Body of pancreas (tissue), 4 donors: Measurements from ENCODE around the gene CPT1A. TPM values are rescaled to one million over a fixed set of nuclear protein-coding genes. Genes with fewer than 3 reads are reported as not detected.

Experiments
- ATAC-seq: fragments of 150-250 bp; one replicate; pipeline ENCODE4 v1.9.1; 2016
- DNase-seq, 4 donors: peaks; one replicate each; pipeline ENCODE4 v3.0.0-alpha.2; 2019
- H3K27ac ChIP-seq, 4 donors: fragments of 200-600 bp; sonication (generic); 1 replicate in 3 of 4; 2 replicates in 1 of 4; pipeline versions ENCODE4 v1.5.1 to v1.6.1; 2016 to 2019; ENCODE audit warnings: mild to moderate bottlenecking in 1 of 4, mixed read lengths in 1 of 4, moderate library complexity in 1 of 4
- H3K27me3 ChIP-seq, 2 donors: fragments of 200-600 bp; sonication (generic); one replicate each; pipeline ENCODE4 v1.6.0; 2016; ENCODE audit warnings: mild to moderate bottlenecking in 1 of 2
- H3K36me3 ChIP-seq, 2 donors: fragments of 200-600 bp; sonication (generic); replicated peaks in 1 of 2; 2 replicates each; pipeline ENCODE4 v1.5.1; 2016; ENCODE audit warnings: low read depth in 2 of 2; ENCODE audit not compliant: insufficient read depth in 1 of 2
- H3K4me1 ChIP-seq: fragments of 200-600 bp; sonication (generic); one replicate; pipeline ENCODE4 v1.6.0; 2016
- H3K4me3 ChIP-seq, 2 donors: fragments of 200-600 bp; sonication (generic); 1 replicate in 1 of 2; 2 replicates in 1 of 2; pipeline ENCODE4 v1.5.1; 2016 to 2019
- H3K9me3 ChIP-seq, 3 donors: fragments of 200-600 bp; sonication (generic); 1 replicate in 2 of 3; 2 replicates in 1 of 3; pipeline ENCODE4 v1.5.1; 2016
- POLR2A ChIP-seq, 3 donors: fragments of 450-650 bp; IDR thresholded peaks; one replicate each; pipeline ENCODE4 v1.6.1; 2016; ENCODE audit warnings: antibody characterized with exemption in 3 of 3, mild to moderate bottlenecking in 2 of 3
- WGBS, 2 donors: methylation state at CpG; one replicate each; pipeline ENCODE4 v1.1.5; 2017; 5-methylcytosine and 5-hydroxymethylcytosine counted together
- intact Hi-C: fragments of 100-400 bp; cut with DNase I; formaldehyde crosslinking; loops from one replicate; pipeline ENCODE4 v1.15.1; 2023
- total RNA-seq, 2 donors: library from RNA; depleted of rRNA; stranded (reverse); fragments of >200 nt; gene quantifications; one replicate each; pipeline ENCODE4 v1.1.0, GENCODE V29; 2016
- TF ChIP-seq, protein P1 (sequence below), 7 experiments: fragments of 450-650 bp in 4 of 7; fragments of 200-600 bp in 3 of 7; sonication (generic) in 3 of 7; IDR thresholded peaks; one replicate each; pipeline ENCODE4 v1.5.1; 2016 to 2019; ENCODE audit warnings: antibody characterized with exemption in 7 of 7

The CPT1A gene
- total RNA-seq, 2 donors from 2014 or later = 35.6 to 40.7 TPM

DNA sequence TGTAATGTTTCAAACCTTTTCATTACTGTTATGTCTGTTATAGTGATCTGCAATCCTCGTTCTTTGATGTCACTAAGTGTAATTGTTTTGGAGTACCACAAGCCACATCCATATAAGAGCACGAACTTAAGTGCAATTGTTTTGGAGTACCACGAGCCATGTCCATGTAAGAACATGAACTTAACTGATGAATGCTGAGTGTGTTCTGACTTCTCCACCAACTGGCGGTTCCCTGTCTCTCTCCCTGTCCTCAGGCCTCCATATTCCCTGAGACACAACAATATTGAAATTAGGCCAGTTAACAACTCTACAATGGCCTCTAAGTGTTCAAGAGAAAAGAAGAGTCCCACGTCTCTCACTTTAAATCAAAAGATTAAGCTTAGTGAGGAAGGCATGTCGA lies 113.9 kb downstream of the CPT1A start:
- TF ChIP-seq POLR2A (IDR thresholded peaks at IDR 0.05) = no peak
- TF ChIP-seq, protein P1, sequence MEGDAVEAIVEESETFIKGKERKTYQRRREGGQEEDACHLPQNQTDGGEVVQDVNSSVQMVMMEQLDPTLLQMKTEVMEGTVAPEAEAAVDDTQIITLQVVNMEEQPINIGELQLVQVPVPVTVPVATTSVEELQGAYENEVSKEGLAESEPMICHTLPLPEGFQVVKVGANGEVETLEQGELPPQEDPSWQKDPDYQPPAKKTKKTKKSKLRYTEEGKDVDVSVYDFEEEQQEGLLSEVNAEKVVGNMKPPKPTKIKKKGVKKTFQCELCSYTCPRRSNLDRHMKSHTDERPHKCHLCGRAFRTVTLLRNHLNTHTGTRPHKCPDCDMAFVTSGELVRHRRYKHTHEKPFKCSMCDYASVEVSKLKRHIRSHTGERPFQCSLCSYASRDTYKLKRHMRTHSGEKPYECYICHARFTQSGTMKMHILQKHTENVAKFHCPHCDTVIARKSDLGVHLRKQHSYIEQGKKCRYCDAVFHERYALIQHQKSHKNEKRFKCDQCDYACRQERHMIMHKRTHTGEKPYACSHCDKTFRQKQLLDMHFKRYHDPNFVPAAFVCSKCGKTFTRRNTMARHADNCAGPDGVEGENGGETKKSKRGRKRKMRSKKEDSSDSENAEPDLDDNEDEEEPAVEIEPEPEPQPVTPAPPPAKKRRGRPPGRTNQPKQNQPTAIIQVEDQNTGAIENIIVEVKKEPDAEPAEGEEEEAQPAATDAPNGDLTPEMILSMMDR (IDR thresholded peaks at IDR 0.05) = no peak
- Histone ChIP-seq H3K27me3 (no peaks in the 10 kb centered on the region), H3K36me3 (no peaks in the 10 kb centered on the region), H3K27ac (no peak overlapping the region), H3K4me1 (no peaks in the 10 kb centered on the region), H3K9me3 (no peaks in the 10 kb centered on the region), H3K4me3 (no peak overlapping the region)
- intact Hi-C loops = no loop called here
- DNase-seq = no peak
- ATAC-seq = no peak
- 70 to 79% methylated on average over 6 of the region's 6 CpGs for WGBS, 2 donors

DNA sequence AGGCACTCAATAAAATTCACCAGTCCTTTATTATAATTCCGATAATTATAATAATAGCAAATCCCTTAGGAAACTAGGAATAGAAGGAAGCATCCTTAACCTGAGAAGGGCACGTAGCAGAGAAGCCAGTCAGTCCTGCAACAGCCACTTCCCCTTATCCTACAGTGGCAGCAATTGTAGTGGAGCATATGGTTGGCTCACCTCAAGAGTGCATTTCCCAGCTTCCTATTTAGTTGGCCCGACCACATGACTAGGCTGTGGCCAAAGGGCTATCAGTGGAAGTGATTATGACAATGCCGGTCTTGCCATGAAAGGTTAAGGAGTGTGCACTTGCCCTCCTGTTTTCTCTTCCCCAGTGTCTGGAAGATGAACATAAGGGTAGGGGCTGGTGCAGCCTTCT lies 117.4 kb downstream of the CPT1A start:
- H3K4me1 ChIP-seq = no peaks in the 10 kb centered on the region
- H3K4me3 ChIP-seq = no peak overlapping the region
- TF ChIP-seq POLR2A (IDR thresholded peaks at IDR 0.05) = no peak
- TF ChIP-seq, protein P1 (IDR thresholded peaks at IDR 0.05) = no peak
- intact Hi-C loops = no loop called here
- no peak for ATAC-seq
- H3K9me3 ChIP-seq = no peaks in the 10 kb centered on the region
- no peaks in the 10 kb centered on the region for H3K36me3 ChIP-seq
- 69 to 80% methylated on average over 4 of the region's 4 CpGs for WGBS, 2 donors
- no peaks in the 10 kb centered on the region for H3K27me3 ChIP-seq
- DNase-seq = no peak
- no peak overlapping the region for H3K27ac ChIP-seq

DNA sequence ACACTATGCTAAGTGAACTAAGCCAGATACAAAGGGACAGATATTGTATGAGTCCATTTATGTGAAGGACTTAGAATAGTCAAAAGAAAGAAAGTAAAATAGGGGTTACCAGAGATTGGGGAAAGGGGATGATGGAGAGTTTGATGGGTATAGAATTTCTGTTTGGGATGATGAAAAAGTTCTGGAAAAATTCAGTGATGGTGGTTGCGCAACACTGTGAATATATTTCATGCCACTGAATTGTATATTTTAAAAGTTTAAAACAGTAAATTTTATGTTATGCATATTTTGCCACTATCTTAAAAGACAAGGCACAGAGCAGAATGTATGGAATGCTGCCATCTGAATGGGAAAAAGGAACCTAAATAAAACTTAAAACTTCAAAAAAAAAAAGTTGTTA lies 119.6 kb downstream of the CPT1A start:
- TF ChIP-seq, protein P1 (IDR thresholded peaks at IDR 0.05) = no peak
- TF ChIP-seq POLR2A (IDR thresholded peaks at IDR 0.05) = no peak
- no peak for DNase-seq
- WGBS, 2 donors = 97 to 98% methylated on average over 1 of the region's 1 CpG
- no peaks in the 10 kb centered on the region for H3K27me3 ChIP-seq
- intact Hi-C loops = no loop called here
- H3K36me3 ChIP-seq = no peaks in the 10 kb centered on the region
- no peak overlapping the region for H3K4me3 ChIP-seq
- no peaks in the 10 kb centered on the region for H3K4me1 ChIP-seq
- H3K27ac ChIP-seq = no peak overlapping the region
- no peak for ATAC-seq
- no peaks in the 10 kb centered on the region for H3K9me3 ChIP-seq

DNA sequence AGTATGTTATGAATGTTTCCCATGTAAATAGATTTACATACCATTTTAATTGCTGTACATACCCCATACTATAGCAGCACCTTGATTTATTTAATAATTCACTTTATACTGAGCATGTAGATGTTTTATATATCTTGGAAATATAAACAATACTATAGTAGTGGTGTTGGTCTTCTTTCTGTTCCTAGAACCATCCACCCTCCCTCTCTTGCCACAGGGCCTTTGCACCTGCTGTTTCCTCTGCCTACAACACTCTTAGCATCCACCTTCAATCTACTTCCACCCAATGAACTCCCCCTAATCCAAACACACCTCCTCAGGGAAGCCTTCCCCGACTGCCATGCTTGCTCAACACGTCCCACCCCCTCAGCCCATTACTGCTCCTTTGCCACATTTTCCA lies 120.6 kb downstream of the CPT1A start:
- Histone ChIP-seq H3K4me1 (no peaks in the 10 kb centered on the region), H3K27me3 (no peaks in the 10 kb centered on the region), H3K36me3 (no peaks in the 10 kb centered on the region), H3K27ac (no peak overlapping the region), H3K4me3 (no peak overlapping the region), H3K9me3 (no peaks in the 10 kb centered on the region)
- intact Hi-C loops = no loop called here
- ATAC-seq (no peak), DNase-seq (no peak)
- WGBS, 2 donors = 89 to 91% methylated on average over 2 of the region's 2 CpGs
- TF ChIP-seq, protein P1 (IDR thresholded peaks at IDR 0.05) = no peak
- TF ChIP-seq POLR2A (IDR thresholded peaks at IDR 0.05) = no peak

DNA sequence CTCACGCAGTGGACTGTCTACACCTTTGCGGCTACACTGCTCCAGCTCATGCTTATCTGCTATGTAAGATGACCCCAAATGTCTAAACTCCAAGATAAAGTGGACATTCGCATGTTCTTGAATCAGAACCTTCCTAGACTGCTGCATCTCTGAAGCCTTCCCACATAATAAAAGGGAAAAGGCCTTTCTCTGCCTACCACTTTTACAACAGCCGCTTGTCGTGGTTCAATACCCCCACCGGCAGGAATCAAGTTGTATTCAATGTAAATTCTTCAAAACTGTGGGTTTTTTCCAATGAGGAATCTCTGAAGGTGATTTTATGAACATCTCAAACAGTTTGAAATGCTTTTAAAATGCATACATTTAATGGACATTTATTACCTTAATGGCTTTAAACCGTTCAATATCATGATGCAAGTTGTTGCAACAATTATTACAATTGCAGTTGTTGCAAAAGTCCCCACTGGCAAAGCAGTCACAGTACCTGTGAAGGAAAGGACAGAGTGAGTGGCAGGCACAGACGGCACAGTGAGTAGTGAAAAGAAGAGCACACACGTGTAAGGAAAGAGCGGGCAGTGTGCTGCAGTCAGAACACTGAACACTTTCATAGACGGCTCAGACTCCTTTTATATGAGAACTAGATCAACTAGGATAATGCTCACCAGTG lies 126.1 kb downstream of the CPT1A start:
- TF ChIP-seq, protein P1 (IDR thresholded peaks at IDR 0.05) = no peak
- no peak for TF ChIP-seq POLR2A (IDR thresholded peaks at IDR 0.05)
- intact Hi-C loops = no loop called here

More for the DNA sequence above, 126.1 kb downstream of the CPT1A start:
- Histone ChIP-seq H3K27ac (no peak overlapping the region), H3K4me3 (no peak overlapping the region), H3K27me3 (no peaks in the 10 kb centered on the region), H3K36me3 (no peaks in the 10 kb centered on the region), H3K9me3 (no peaks in the 10 kb centered on the region), H3K4me1 (no peaks in the 10 kb centered on the region)
- WGBS, 2 donors = 89 to 92% methylated on average over 11 of the region's 11 CpGs
- ATAC-seq = no peak
- no peak for DNase-seq
